B cell (primary cell): ENCODE data around the gene UBXN2A. TPM values are rescaled to one million over a fixed set of nuclear protein-coding genes. Genes with fewer than 3 reads are reported as not detected.

ENCODE experiments used
- ATAC-seq: fragments of 200-7000 bp; cut with Tn5 transposase; one replicate; pipeline ENCODE4 v1.10.0; 2021; ENCODE audit warnings: low read depth, mild to moderate bottlenecking, moderate number of reproducible peaks, moderate library complexity
- CTCF ChIA-PET: fragments of 350-600 bp; sonication (Branson Sonifier 250); formaldehyde crosslinking; loops from one replicate; lab custom pipeline; 2021; ENCODE audit warnings: antibody characterized with exemption, inconsistent platforms; lab: Charles Lee
- POLR2A ChIA-PET: fragments of 350-600 bp; sonication (Branson Sonifier 250); formaldehyde crosslinking; loops from one replicate; lab custom pipeline; 2021; ENCODE audit warnings: antibody characterized with exemption; lab: Charles Lee
- DNase-seq: peaks from one replicate; pipeline ENCODE4 v3.0.0; 2013
- H2AFZ ChIP-seq: 2 replicates; pipeline ENCODE4 v1.6.1; 2012; ENCODE audit warnings: mild to moderate bottlenecking, low read depth, low read length; ENCODE audit not compliant: insufficient read depth, poor library complexity, severe bottlenecking
- H3K27ac ChIP-seq, 2 donors: 1 replicate in 1 of 2; 2 replicates in 1 of 2; pipeline ENCODE4 v1.5.1; 2012 to 2013; ENCODE audit warnings: low read length in 2 of 2, mild to moderate bottlenecking in 2 of 2, moderate library complexity in 1 of 2
- H3K27me3 ChIP-seq, 4 experiments: fragments of 200-600 bp in 1 of 4; sonication (generic) in 1 of 4; replicated peaks in 1 of 4; 1 replicate in 2 of 4; 2 replicates in 2 of 4; pipeline versions ENCODE4 v1.6.1 to v1.7.0; 2013 to 2016; ENCODE audit warnings: low read length in 3 of 4, mild to moderate bottlenecking in 2 of 4, mixed read lengths in 1 of 4, moderate library complexity in 1 of 4; ENCODE audit not compliant: insufficient read depth in 4 of 4, control insufficient read depth in 3 of 4; ENCODE audit errors: control extremely low read depth in 1 of 4
- H3K36me3 ChIP-seq, 2 experiments: replicated peaks in 1 of 2; 1 replicate in 1 of 2; 2 replicates in 1 of 2; pipeline versions ENCODE4 v1.6.1 to v1.7.1; 2013; ENCODE audit warnings: low read length in 1 of 2; ENCODE audit not compliant: insufficient read depth in 2 of 2, control insufficient read depth in 1 of 2; ENCODE audit errors: control extremely low read depth in 1 of 2, extremely low read depth in 1 of 2
- H3K4me1 ChIP-seq, 2 donors: fragments of 200-600 bp in 1 of 2; sonication (generic) in 1 of 2; 1 replicate in 1 of 2; 2 replicates in 1 of 2; pipeline versions ENCODE4 v1.5.1 to v1.6.1; 2013 to 2017; ENCODE audit warnings: low read length in 2 of 2; ENCODE audit not compliant: control insufficient read depth in 2 of 2, insufficient read depth in 2 of 2
- H3K4me2 ChIP-seq: replicated peaks from 2 replicates; pipeline ENCODE3; 2012; ENCODE audit warnings: mild to moderate bottlenecking, low read depth, low read length; ENCODE audit not compliant: poor library complexity, severe bottlenecking
- H3K4me3 ChIP-seq, 5 experiments: fragments of 200-600 bp in 1 of 5; sonication (generic) in 1 of 5; 1 replicate in 3 of 5; 2 replicates in 2 of 5; pipeline versions ENCODE4 v1.5.1 to v1.7.0; 2011 to 2016; ENCODE audit warnings: low read length in 4 of 5, mild to moderate bottlenecking in 4 of 5, low read depth in 2 of 5, control low read depth in 1 of 5, moderate library complexity in 1 of 5; ENCODE audit not compliant: insufficient read depth in 1 of 5; ENCODE audit errors: control extremely low read depth in 1 of 5, extremely low read depth in 1 of 5
- H3K79me2 ChIP-seq: fragments of 200-600 bp; sonication (generic); one replicate; pipeline ENCODE4 v1.6.0; 2016; ENCODE audit warnings: low read length; ENCODE audit not compliant: control insufficient read depth, insufficient read depth
- H3K9ac ChIP-seq: fragments of 200-600 bp; sonication (generic); 2 replicates; pipeline ENCODE4 v1.6.1; 2017; ENCODE audit warnings: mild to moderate bottlenecking, low read length, moderate library complexity
- H3K9me3 ChIP-seq, 3 donors: one replicate each; pipeline versions ENCODE4 v1.6.1 to v1.7.1; 2013; ENCODE audit warnings: low read length in 2 of 3; ENCODE audit not compliant: control insufficient read depth in 2 of 3, insufficient read depth in 1 of 3; ENCODE audit errors: control extremely low read depth in 1 of 3
- H4K20me1 ChIP-seq: 2 replicates; pipeline ENCODE4 v1.6.0; 2012; ENCODE audit warnings: mild to moderate bottlenecking, low read length; ENCODE audit not compliant: insufficient read depth, control insufficient read depth, poor library complexity, severe bottlenecking
- H3K27ac Mint-ChIP-seq: one replicate; pipeline ENCODE4 v1.8.0; 2021; ENCODE audit warnings: mixed read lengths
- H3K27me3 Mint-ChIP-seq: one replicate; pipeline ENCODE4 v1.8.0; 2021; ENCODE audit warnings: mixed read lengths
- H3K4me1 Mint-ChIP-seq: one replicate; pipeline ENCODE4 v1.8.0; 2021; ENCODE audit warnings: mixed read lengths
- H3K4me3 Mint-ChIP-seq: one replicate; pipeline ENCODE4 v1.8.0; 2021; ENCODE audit warnings: mixed read lengths
- H3K9me3 Mint-ChIP-seq: one replicate; pipeline ENCODE4 v1.8.0; 2022; ENCODE audit warnings: mixed read lengths; ENCODE audit not compliant: insufficient read depth
- EZH2 ChIP-seq: IDR thresholded peaks from 2 replicates; pipeline ENCODE4 v1.6.1; 2012; ENCODE audit warnings: borderline replicate concordance, low read depth, mild to moderate bottlenecking, moderate library complexity, low read length; ENCODE audit not compliant: insufficient read depth, poor library complexity, severe bottlenecking
- WGBS: methylation state at CpG from one replicate; pipeline ENCODE4 v1.1.5; 2013; ENCODE audit warnings: missing lambda C conversion rate; ENCODE audit not compliant: insufficient coverage; 5-methylcytosine and 5-hydroxymethylcytosine counted together
- intact Hi-C: fragments of 100-400 bp; cut with micrococcal nuclease; formaldehyde crosslinking; loops from one replicate; pipeline ENCODE4 v1.10.0; 2022
- polyA plus RNA-seq: library from polyadenylated mRNA; depleted of rRNA; stranded (reverse); fragments of >200 nt; gene quantifications from 2 replicates; pipeline ENCODE4 v1.2.3, GENCODE V29; 2012
- total RNA-seq, 2 donors: library from RNA; stranded (reverse); fragments of 120-200 nt in 1 of 2; gene quantifications; 1 replicate in 1 of 2; 2 replicates in 1 of 2; pipeline versions ENCODE4 v1.2.3 to v1.2.4, GENCODE V29; 2013 to 2022
- TF ChIP-seq, protein P1 (sequence below): fragments of 200-600 bp; IDR thresholded peaks from one replicate; pipeline ENCODE4 v1.8.0; 2022; ENCODE audit warnings: antibody characterized with exemption, mild to moderate bottlenecking

Gene UBXN2A
- total and polyA plus RNA-seq, 2 donors (not counting 1 experiment from before 2014, with no cell fraction given) = 2.8 to 13.4 TPM

DNA sequence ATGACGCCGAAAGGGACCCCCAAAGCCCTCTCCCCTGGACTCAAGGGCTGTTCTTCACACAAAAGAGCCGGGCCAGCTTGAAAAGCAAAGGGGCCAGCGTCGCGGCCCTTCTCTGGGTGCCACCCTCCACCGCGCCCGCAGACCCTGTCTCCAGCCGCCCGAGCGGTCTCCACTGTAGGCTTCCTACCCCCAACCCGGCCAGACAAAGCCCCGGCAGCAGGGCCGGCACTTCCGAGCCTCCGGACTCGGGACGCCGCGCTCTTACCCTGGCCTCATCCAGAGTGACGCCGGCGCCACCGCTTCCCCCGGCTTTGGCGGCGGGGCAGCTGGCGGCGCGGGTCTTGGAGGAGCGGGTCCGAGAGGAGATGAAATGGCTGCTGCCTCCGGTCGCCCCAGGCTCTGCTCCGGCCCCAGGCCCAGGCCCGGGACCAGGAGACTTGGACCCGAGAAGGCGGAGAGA, 13.9 kb upstream of the UBXN2A start:
- Histone ChIP-seq H3K9ac (peak overlapping the region; percentile 100), H3K79me2 (peaks cover 61% of the 10 kb centered on the region), H4K20me1 (peaks cover 44% of the 10 kb centered on the region), H3K9me3 (no peaks in the 10 kb centered on the region), H3K4me3 (peak overlapping the region; percentile 58 to 100 (median 98)), H3K4me2 (peak overlapping the region; percentile 93), H2AFZ (peak overlapping the region; percentile 86), H3K27me3 (no peaks in the 10 kb centered on the region), H3K4me1 (peaks cover 18 to 26% of the 10 kb centered on the region in 2 donors), H3K36me3 (peaks cover 0 to 4% of the 10 kb centered on the region in 2 experiments), H3K27ac (peak overlapping the region; percentile 96 to 99)
- peak overlapping the region; percentile 97 for H3K27ac Mint-ChIP-seq
- H3K4me3 Mint-ChIP-seq = peak overlapping the region; percentile 96
- DNase-seq = no peak
- H3K27me3 Mint-ChIP-seq = no peaks in the 10 kb centered on the region
- no peaks in the 10 kb centered on the region for H3K9me3 Mint-ChIP-seq
- intact Hi-C loops = loop anchor here (1.0 to 10.0 kb wide), 5 partner anchors 34 to 1746 kb away; partner anchors contain the start of gene DTNB
- peaks cover 54% of the 10 kb centered on the region for H3K4me1 Mint-ChIP-seq
- under 1% methylated on average over 39 of the region's 39 CpGs for WGBS
- ChIA-PET POLR2A (interaction anchor here (1.1 to 3.9 kb wide), 13 partner anchors 8 to 196 kb away, joined by 3 to 47 read pairs (median 6); partner anchors contain the start of genes SF3B6, TP53I3, UBXN2A and WDCP), CTCF (interaction anchor here (0.7 to 5.5 kb wide), 27 partner anchors 8 to 158 kb away, joined by 3 to 66 read pairs (median 5); partner anchors contain the start of genes FKBP1B, SF3B6, TP53I3 and UBXN2A)
- TF ChIP-seq, protein P1, sequence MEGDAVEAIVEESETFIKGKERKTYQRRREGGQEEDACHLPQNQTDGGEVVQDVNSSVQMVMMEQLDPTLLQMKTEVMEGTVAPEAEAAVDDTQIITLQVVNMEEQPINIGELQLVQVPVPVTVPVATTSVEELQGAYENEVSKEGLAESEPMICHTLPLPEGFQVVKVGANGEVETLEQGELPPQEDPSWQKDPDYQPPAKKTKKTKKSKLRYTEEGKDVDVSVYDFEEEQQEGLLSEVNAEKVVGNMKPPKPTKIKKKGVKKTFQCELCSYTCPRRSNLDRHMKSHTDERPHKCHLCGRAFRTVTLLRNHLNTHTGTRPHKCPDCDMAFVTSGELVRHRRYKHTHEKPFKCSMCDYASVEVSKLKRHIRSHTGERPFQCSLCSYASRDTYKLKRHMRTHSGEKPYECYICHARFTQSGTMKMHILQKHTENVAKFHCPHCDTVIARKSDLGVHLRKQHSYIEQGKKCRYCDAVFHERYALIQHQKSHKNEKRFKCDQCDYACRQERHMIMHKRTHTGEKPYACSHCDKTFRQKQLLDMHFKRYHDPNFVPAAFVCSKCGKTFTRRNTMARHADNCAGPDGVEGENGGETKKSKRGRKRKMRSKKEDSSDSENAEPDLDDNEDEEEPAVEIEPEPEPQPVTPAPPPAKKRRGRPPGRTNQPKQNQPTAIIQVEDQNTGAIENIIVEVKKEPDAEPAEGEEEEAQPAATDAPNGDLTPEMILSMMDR = no peak
- no peak for TF ChIP-seq EZH2
- peak; percentile 16 for ATAC-seq
